NCI-H2081 treated with DMSO at 0.1 percent for 48 hours (cell line): ENCODE measurements around the gene SGSM2.

Source experiments
- DNase-seq: peaks from one replicate; lab custom pipeline; 2025; lab: John Stamatoyannopoulos, UW

SGSM2 gene

DNA sequence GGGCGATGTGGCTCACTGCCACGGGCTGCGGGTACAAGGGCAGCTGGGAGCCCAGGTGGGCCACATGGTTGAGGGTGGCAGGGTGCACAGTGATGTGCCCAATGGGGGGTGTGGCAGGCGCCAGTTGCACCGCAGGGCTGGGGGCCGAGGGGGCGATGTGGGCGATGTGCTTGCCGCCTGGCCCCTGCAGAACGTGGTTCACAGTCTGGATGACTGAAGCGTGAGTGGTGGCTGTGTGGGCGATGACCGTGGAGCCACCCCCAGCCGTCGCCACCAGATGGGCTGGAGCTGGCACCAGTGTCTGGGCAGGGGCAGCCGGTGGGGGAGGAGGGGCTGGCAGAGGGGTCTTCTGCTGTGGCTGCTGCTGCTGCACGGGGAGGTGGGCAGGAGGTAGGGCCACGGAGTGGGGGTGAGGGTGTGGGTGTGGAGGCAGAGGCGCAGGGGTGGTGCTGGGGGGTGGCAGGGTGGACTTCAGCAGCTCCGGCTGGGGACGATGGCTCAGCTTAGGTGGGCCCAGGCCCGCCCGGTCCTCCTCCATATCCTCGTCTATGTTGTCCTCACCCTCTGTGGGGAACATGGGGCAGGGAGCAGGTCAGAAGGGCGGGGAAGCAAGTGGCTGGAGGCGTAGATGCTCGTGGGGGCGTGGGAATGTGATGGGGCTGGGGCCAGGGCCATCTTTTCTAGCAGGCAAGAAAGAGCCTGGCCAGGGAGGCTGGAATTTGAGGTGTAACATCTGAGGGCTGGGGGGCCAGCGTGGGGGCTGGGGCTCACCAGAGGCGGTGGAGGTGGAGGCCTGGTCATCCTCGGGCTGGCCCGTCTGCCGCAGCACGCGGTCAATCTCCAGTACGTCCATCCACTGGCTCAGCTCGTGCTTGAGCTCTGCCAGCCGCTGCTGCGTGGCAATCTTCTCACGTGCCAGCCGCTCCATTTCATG is 50.1 kb downstream of the SGSM2 start:
- no peak for DNase-seq

DNA sequence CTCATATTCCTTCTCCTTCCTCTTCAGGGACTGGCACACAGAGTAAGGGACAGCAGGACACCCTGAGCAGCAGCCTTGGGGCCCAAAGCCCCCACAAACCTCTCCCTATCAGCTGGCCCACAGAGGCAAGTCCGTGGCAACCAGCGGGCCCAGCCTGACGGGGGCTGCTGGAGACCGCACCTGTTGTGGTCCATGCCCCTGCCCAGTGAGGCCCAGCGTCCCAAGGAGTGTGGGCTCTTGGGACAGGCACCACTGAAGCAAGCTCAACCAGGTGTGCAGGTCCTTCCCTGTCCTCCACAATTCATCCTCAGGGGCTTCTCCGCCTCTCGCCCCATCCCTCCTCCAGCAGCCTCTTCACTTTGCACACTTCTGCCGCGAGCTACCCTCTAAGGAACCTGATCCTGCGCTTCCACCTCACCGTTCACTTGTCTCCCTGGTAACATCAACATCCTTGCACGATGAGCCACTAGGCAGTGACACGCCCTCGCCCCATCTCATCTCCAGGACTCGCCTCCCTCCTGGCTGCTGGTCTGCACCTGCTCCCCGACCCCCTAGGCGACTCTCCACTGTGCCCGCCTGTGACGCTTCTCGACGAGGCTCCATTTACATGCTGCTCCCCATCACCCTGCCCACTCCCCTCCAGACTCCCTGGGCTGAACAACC is 50.9 kb downstream of the SGSM2 start:
- no peak for DNase-seq

DNA sequence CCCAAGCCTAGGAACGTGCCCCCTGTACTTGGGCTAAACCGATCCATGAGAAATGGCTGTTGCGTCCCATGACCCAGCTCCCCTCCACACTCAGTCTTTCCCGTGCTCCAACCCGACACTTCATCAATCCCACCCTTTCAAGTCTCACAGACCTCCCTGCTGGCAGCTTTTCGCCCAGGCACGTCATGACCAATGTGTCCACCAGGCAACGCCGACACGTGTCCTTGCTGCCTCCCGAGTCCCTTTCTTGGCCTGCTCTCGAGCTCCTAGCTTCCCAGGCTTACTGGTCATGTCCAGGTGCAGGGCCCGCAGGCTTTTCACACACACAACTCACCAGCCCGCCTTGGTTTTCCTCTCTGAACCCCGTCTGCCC is 51.4 kb downstream of the SGSM2 start:
- no peak for DNase-seq

DNA sequence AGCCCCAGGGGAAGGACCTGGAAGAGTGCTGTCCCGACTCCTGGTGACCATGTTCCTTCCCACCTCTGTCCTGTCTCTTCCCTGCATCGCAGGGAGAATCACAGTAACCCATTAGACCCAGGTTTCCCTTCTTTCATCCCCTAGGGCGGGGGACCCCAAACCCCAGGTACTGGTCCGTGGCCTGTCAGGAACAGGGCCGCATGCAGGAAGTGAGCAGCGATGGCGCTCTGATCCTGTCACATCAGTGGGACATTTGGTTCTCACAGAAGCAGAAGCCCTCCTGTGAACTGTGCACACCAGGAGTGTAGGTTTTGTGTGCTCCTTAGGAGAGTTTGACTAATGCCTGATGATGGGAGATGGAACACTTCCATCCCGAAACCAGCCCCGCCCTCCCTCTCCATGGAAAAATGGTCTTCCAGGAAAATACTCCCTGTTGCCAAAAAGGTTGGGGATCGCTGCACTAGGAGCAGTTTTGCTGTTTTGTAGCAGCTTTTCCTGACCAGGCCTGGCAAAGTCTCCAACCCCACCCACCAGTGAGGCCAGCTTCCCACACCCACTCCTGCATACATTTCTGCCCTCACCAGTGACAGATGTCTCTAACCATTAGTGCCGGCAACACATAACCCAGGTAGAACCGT is 53.0 kb downstream of the SGSM2 start:
- DNase-seq = no peak

DNA sequence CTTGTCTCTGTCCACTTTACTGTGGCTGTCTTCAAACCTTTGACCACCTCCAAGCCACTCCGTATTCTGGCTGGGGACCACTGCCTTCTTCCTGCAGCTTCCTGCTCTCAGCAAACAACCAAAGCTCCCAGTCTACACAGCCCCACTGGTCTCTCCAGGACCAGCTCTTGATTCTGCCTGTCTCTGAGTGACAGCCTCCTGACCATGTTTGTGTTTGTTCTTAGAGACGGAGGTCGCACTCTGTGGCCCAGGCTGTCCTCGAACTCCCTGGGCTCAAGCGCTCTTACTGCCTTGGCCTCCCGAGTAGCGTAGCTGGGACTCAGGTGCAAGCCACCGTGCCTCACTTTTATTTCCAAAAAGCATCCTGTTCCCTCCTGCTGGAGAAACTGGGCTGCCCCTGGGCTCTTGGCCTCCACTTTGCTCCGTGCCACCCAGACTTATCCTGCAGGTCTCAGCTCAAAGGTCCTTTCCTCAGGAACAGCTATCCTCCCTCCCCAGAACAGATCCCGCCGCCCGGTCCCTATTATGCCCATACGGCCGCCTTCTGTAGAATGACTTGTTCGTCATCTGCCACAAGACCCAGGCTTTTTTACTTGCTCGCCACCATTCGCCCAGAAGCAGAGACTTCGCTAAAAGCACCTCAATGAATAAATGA is 54.4 kb downstream of the SGSM2 start:
- DNase-seq = no peak

DNA sequence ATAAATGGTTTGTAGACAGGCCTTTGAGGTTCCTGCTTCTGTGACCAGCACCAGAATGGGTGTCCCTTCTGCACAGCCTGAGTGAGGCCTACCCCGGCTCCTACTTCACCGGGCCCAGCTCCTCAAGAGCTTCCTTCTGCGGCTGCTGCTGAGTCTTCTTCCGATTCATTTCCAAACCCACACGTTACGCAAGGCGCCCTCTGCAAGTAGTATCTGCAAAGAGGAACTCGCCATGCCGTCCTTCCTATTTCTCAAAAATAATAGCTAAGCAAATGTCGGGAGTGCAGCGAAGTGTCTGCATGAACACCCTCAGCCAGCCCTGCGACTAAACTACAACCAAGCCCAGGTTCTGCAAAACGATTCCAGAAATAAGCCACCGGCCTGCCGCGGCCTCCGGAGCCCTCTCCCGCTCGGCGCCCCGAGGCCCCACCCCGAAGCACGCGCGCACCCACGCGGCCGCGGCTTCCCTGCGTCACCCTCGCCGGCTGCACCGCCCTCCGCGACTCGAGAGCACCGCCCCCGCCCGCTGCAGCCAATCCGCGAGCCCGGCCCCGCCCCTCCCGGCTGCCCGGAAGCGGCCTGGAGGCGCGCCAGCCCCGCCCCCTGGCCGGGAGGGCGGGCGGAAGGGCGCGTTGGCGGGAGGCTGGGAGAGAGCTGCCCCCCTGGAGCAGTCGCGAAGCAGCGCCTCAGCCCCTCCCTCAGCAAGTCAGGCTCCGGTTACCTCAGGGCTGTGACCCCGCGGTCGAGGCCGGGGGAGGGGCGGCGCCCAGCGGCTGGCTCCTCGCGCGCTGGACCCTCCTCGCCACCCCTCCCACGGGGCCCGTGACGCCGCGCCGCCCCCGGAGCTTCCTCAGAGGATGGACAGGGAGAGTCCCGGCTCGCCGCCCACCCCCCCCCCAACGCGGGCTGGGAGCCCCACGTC is 55.2 kb downstream of the SGSM2 start:
- DNase-seq = no peak

DNA sequence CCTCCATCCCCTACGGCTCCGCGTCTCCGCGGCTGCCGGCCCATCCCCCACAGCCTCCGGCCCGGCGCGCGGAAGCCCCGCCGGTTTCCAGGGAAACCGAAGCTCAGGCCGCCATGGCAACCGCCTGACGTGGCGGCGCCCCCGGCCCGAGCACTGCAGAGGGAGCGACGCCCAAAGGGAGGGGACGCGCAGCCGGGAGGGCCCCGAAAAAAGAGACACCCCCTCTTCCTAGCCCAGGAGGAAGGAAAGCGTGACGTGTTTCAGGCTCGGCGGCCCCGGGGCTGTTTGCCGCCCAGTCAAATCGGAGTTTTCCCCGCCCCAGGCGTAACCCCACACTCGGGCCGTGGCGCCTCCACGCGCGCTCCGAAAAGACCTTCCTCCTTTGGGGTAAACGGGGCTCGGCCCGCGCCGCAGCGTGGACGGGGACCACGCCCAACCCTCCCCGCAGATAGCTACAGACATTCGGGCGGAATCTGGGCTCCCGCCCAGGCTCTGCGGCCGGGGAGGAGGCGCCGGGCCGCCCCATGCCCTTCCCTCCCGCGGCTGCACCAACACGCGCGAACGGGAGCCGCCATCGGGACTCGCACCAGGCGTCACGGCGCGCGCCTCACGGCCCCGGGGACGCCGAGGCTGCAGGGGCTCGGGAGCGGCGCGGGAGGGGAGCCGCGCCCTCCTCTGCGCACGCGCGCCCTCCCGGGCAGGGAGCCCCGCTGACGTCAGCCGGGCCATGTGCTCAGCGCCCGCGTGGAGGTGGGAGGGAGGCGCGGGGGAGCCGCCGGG is 56.1 kb downstream of the SGSM2 start:
- DNase-seq = no peak

DNA sequence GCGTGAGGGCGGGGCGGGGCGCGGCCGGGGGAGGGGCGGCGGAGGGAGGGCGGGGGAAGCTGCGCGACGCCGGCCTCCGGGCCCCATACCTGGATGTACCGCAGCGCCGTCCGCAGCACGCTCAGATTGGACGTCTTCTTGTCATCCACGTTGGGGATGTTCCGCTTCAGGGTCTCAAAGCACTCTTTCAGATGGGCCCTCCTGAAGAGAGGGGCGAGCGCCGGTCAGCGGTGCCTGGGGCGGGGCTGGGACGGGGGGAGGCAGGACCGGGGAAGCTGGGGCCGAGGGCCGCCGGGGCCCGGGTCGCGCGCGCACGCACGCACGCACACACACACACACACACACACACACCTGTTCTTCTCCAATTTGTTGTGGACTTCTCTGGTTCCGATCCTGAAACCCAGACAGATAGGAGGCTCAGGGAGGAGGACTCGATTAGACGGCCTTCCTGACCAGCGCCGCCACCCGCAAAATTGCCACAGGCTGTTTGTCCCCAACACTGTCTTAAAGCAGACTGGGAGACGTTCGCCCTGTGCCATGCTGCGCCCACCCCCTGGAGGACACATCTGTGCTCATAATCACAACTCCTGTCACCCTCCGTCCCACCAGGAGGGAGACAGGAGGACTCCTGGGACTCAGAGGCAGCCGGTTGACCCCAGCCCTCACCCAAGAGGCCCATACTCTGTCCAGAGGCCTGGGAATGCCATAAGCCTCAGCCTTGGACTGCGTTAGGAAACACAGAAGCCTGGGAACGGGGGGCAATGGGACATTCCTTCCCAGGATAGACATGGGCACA is 56.9 kb downstream of the SGSM2 start:
- no peak for DNase-seq

DNA sequence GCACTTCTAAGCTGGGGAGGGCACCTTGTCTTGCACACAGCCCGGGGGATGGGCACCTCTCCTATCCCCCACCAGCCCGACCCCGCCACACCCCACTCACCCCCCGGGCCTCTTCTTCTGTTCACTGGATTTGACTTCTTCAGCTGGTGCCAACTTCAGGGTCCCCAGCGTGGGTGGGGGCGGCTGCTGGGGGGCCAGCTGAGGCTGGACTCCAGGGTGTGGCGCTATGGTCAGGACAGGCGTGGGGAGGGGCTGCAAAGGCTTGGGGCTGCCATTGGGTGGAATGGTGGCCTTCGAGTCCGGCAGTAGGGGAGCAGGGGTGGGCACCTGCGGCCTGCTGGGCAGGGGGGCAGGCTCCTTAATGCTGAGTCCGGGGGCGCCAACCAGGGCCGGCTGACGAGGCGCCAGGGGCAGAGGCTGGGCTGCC is 57.5 kb downstream of the SGSM2 start:
- DNase-seq = no peak

DNA sequence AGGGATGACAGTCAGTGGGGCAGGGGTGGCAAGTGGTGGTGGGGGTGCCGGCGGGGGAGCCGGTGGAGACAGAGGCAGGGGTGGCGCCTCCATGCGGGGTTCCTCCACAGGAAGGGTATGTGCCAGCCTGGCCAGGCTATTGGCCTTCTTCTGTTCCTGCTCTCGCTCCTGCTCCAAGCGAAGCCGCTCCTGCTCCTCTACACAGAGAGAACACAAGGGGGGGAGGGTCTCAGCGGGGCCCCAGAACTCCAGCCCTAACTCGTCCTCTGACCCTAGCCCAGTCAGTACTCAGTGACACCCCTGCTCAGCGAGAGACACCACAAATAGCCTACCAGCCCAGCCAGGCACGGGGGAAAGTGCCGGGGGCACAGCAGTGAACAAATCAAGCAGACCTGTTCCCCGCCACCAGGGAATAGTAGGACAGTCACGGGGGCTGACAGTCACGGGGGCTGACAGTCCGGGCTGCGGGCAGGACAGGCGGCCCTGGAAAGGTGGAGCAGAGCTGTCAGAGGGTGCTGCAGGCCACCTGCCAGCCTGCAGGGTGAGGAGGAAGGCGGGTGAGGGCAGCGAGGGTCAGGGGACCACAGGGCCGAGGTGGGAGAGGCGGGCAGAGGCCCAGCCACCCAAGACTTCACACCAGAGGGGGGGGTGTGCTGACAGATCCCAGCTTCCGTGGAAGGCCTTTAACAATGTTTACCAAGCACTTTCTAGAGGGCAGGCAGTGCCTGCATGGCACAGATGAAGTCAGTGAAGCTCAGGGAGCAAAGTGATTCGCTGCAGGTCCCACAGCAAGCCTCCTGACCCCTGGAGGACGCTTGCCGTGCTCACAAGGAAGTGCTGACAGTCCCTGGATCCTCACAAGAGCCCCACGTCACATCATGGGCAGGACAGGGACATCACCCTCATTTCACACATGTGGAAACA is 58.2 kb downstream of the SGSM2 start:
- DNase-seq = no peak

DNA sequence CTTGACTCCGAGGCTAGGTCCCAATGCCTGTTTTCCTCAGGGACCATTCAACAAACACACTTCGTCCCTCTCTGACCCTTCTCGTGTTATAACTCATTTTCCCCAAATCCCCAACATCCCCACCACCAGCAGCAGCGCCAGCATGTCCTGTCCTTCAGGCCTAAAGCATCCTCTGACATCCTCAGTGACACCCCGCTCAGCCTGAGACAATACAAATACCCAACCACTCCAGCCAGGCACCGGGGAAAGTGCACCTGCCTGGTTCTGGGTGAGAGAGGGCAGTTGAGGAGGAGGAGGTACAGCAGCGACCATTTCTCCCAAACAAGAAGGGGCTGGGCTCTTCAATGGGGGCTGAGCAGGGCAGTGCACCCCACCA is 58.9 kb downstream of the SGSM2 start:
- no peak for DNase-seq

DNA sequence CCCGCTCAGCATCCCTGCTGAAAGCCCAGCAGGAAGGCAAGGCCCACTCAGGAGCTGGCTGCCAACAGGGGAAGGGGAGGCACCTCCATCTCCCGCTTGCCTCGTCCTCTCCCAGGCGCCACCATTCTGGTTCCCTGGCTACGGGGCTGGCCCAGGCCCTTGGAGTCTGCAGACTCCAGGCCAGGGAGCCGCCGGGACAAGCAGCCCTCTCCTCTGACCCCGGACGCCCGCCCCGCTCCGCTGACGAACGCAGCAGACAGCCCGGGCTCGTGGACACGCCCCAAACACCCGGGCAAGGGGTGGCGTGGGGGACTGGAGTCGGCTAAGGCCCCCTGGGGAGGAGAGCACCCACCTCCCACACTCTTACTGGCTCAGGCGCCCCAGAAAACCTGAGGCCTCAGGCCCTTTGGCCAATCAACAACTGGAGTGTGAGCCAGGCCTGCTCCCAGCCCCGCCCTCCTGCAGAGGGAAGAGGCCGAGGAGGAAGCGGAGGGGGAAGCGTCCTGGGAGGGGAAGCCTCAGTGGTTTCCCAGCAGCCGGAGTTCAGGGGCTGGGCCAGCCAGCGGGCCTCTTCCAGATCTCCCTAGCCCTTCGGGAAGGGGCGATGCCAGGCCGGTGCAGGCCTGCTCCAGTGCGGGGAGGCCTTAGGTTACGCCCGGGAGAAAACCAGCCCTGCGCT is 59.4 kb downstream of the SGSM2 start:
- DNase-seq = no peak

DNA sequence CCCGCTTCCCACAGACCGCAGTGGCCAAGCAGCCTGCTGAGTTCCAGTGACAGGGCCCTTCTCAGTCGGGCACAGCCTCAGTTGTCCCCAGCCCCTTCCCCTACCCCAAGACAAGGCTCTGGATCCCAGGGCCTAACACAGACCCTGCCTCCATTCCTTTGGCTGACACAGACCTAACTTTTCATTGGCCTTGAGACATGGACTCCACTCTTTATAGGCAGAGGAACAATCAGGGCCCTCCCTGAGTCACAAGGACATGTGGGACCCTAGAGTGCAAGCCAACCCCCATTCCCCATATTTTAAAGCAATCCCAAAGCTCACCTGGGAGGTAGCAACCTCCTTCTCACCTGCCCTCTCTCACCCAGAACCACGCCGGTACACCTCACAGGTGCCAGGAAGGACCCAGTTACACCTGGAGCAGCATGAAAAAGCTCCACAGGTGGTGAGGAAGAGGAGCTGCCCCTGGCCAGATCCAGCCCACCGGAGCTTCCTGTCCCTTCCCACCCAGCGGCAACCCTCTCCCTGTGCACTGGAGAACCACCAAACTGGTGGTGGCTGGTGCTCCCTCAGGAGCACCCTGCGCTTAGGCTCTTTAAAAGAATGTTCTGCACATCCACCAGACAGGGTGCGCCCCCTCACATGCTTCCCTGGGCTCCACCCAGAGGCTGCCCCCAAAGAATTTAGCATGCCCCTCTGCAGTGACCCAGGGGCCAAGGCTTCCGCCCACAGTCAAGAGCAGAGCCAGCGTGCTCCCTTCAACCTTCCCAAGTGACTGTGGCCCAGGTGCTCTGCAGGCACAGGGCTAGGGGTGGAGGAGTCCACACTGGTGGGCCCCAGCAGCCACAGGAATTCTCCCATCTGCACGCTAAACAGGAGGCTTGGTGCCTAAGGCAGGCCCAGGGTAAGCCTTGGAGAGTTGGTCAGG is 60.2 kb downstream of the SGSM2 start:
- no peak for DNase-seq

DNA sequence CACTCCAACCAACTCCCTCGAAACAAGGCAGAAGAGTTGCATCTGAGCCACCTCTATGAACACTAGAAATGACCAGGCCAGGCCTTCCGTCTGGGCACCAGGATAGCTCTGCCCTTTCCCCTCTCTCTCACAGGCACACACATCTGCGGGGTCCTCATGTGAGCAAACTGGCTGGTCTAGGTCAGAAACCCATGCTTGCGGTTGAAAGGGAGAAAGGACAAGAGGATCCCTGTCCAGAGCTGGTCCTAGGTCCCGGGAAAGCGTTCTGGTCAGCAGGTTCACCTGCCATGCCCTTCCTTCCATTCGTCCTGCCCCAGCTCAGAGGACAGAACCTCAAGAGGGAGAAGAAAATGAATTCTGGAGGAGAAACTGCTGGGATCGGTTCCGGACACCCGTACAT is 60.9 kb downstream of the SGSM2 start:
- no peak for DNase-seq

DNA sequence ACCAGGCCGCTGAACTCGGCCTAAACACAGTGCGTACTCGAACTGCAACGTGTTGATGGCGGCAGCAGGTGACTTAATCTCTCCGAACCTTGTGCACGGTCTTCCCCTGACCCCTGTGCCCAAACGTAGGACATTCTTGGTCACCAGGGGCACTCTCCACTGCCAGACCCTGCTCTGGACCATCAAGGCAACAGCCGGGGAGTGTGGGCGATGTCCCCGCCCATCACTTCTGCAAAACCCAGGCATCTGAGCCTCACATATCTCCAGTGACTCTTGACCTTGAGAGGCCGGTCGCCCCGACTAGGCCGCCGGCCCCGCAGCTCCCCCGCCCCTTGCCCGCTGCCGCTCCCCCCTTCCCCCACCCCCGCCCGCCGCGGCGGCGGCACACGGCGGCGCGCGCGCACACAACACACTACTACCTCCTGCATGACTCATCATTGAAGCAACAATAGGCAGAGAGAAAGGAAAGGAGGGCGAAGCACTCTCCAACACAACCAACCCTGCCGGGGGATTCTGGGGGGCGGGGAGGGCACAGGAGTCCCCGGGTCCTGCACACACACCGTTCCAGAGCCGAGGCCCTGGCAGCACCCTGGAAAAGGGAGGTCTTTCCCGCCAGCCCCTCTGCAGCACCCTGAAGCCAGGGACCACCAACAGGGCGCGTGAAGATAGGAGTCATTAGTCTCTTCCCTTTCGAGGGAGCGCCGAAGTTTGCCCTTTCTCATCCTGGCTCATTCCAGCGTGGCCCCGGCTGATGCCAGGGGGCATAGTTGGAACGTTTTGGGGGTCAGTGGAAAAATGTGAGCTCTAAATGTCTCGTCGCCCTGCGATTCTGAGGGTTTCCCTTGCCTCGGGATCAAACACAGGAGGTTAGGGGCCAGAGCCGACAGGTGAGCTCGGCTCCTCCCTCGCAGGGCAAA is 61.6 kb downstream of the SGSM2 start:
- DNase-seq = no peak
